Testis (tissue), 2 donors: ENCODE data around the gene TMEM116.

Source experiments
- CTCF ChIP-seq, 3 experiments: fragments of 450-650 bp in 2 of 3; fragments of 200-600 bp in 1 of 3; sonication (generic) in 1 of 3; IDR thresholded peaks; one replicate each; pipeline ENCODE4 v1.5.1; 2016 to 2019; ENCODE audit warnings: antibody characterized with exemption in 3 of 3, mild to moderate bottlenecking in 2 of 3, moderate library complexity in 1 of 3
- POLR2A ChIP-seq: fragments of 450-650 bp; IDR thresholded peaks from one replicate; pipeline ENCODE4 v1.6.1; 2017; ENCODE audit warnings: antibody characterized with exemption, mild to moderate bottlenecking, moderate library complexity

GRCh38 chr12:112005419-112006395, 7.3 kb downstream of the TMEM116 start:
- TF ChIP-seq CTCF (IDR thresholded peaks at IDR 0.05), result no peak
- no peak for TF ChIP-seq POLR2A
